GM12873 (cell line): ENCODE results near the gene UCN2.

Source experiments
- CTCF ChIP-seq: IDR thresholded peaks from 2 replicates; pipeline ENCODE4 v1.5.1; 2012; ENCODE audit warnings: low read depth, mild to moderate bottlenecking, moderate library complexity, low read length, control low read depth; ENCODE audit not compliant: insufficient read depth; ENCODE audit errors: missing control alignments

UCN2 gene

GRCh38 chr3:48553361-48553760, 10.2 kb downstream of the UCN2 start:
- no peak for TF ChIP-seq CTCF

- no peak for TF ChIP-seq CTCF
Measured at GRCh38 chr3:48552111-48552951, 11.2 kb downstream of the UCN2 start.

- peak; percentile 99 for TF ChIP-seq CTCF
Measured at GRCh38 chr3:48548729-48549705, 14.6 kb downstream of the UCN2 start.

GRCh38 chr3:48548126-48548525, 15.5 kb downstream of the UCN2 start:
- no peak for TF ChIP-seq CTCF

GRCh38 chr3:48546203-48546829, 17.3 kb downstream of the UCN2 start:
- TF ChIP-seq CTCF, result no peak

GRCh38 chr3:48544141-48544540, 19.4 kb downstream of the UCN2 start:
- no peak for TF ChIP-seq CTCF

GRCh38 chr3:48543271-48543866, 20.2 kb downstream of the UCN2 start:
- no peak for TF ChIP-seq CTCF
